A549 (cell line): ENCODE measurements around the gene RIPK4. TPM values are rescaled to one million over a fixed set of nuclear protein-coding genes. Genes with fewer than 3 reads are reported as not detected.

Source experiments
- ATAC-seq, 2 experiments: fragments of 200-7000 bp in 1 of 2; fragments of >200 bp in 1 of 2; cut with Nextera tagmentation in 1 of 2; cut with Tn5 transposase in 1 of 2; 3 replicates each; pipeline versions ENCODE4 v1.8.0 to v1.9.1; 2018 to 2020; ENCODE audit warnings: mild to moderate bottlenecking in 1 of 2, moderate library complexity in 1 of 2
- CTCF ChIA-PET: fragments of 300-600 bp; sonication (Branson Sonifier 250); formaldehyde crosslinking; extraction: SDS; loops from one replicate; lab custom pipeline; 2021; ENCODE audit warnings: antibody characterized with exemption, inconsistent platforms; lab: Yijun Ruan, JAX
- POLR2A ChIA-PET: fragments of 350-600 bp; formaldehyde crosslinking; extraction: SDS; loops from one replicate; lab custom pipeline; 2021; ENCODE audit warnings: antibody characterized with exemption, inconsistent platforms; lab: Yijun Ruan, JAX
- DNase-seq, 2 experiments: peaks; one replicate each; pipeline versions ENCODE4 v3.0.0 to v3.0.0-alpha.2; 2011 to 2016; ENCODE audit warnings: low read depth in 1 of 2, low spot score in 1 of 2
- FAIRE-seq: peaks from 2 replicates; lab custom pipeline; 2011; peaks lifted over from hg19 to GRCh38; lab: Jason Lieb, UNC
- H3K27ac ChIP-seq, 2 experiments: fragments of >200 bp; sonication (Bioruptor Twin); formaldehyde crosslinking; 3 replicates each; pipeline ENCODE4 v1.5.1; 2016 to 2017
- H3K4me1 ChIP-seq: fragments of >200 bp; sonication (Bioruptor Twin); formaldehyde crosslinking; 3 replicates; pipeline ENCODE4 v1.6.1; 2016
- H3K4me2 ChIP-seq: fragments of >200 bp; sonication (Bioruptor Twin); formaldehyde crosslinking; 3 replicates; pipeline ENCODE4 v1.6.1; 2016
- H3K4me3 ChIP-seq: fragments of >200 bp; sonication (Bioruptor Twin); formaldehyde crosslinking; 3 replicates; pipeline ENCODE4 v1.5.1; 2016
- H3K9me3 ChIP-seq: fragments of >200 bp; sonication (Bioruptor Twin); formaldehyde crosslinking; 3 replicates; pipeline ENCODE4 v1.6.1; 2016
- CHD2 ChIP-seq: fragments of 150-350 bp; IDR thresholded peaks from 2 replicates; pipeline ENCODE4 v1.6.1; 2014; ENCODE audit warnings: low read length; ENCODE audit not compliant: partially characterized antibody
- CHD4 ChIP-seq: fragments of 200-600 bp; sonication (generic); IDR thresholded peaks from 2 replicates; pipeline ENCODE4 v1.6.1; 2016; ENCODE audit warnings: antibody characterized with exemption, mild to moderate bottlenecking, borderline replicate concordance
- EHF ChIP-seq: fragments of 250-450 bp; sonication (Bioruptor Pico); IDR thresholded peaks from 2 replicates; pipeline ENCODE4 v1.5.0; 2020; ENCODE audit warnings: mild to moderate bottlenecking
- EP300 ChIP-seq, 2 experiments: fragments of >200 bp; sonication (Bioruptor Twin); formaldehyde crosslinking; IDR thresholded peaks; 2 replicates in 1 of 2; 3 replicates in 1 of 2; pipeline ENCODE4 v1.6.1; 2016 to 2017
- FOSL2 ChIP-seq, 2 experiments: fragments of 450-650 bp in 1 of 2; fragments of >200 bp in 1 of 2; sonication (Bioruptor Twin) in 1 of 2; formaldehyde crosslinking; IDR thresholded peaks; 2 replicates each; pipeline versions ENCODE4 v1.5.0 to v1.6.1; 2016 to 2020; ENCODE audit warnings: mild to moderate bottlenecking in 1 of 2, moderate library complexity in 1 of 2
- HDAC2 ChIP-seq: fragments of 200-600 bp; sonication (generic); IDR thresholded peaks from 2 replicates; pipeline ENCODE4 v1.6.1; 2016
- HMGXB4 ChIP-seq: fragments of 250-450 bp; sonication (Bioruptor Pico); IDR thresholded peaks from 2 replicates; pipeline ENCODE4 v1.5.0; 2021; ENCODE audit warnings: mild to moderate bottlenecking, moderate library complexity, borderline replicate concordance
- JUN ChIP-seq, 2 experiments: fragments of >200 bp; sonication (Bioruptor Twin); formaldehyde crosslinking; IDR thresholded peaks; 2 replicates in 1 of 2; 3 replicates in 1 of 2; pipeline ENCODE4 v1.6.1; 2016 to 2017
- KDM5A ChIP-seq: fragments of 200-600 bp; sonication (generic); IDR thresholded peaks from 2 replicates; pipeline ENCODE4 v1.6.1; 2016; ENCODE audit warnings: antibody characterized with exemption, mild to moderate bottlenecking
- MAFK ChIP-seq: fragments of 450-650 bp; IDR thresholded peaks from 2 replicates; pipeline ENCODE4 v1.6.1; 2014; ENCODE audit not compliant: partially characterized antibody
- MAZ ChIP-seq: fragments of 150-350 bp; IDR thresholded peaks from 2 replicates; pipeline ENCODE4 v1.6.1; 2014; ENCODE audit warnings: antibody characterized with exemption, low read depth, low read length, borderline replicate concordance
- NR3C1 ChIP-seq: fragments of >200 bp; sonication (Bioruptor Twin); formaldehyde crosslinking; IDR thresholded peaks from 3 replicates; pipeline ENCODE4 v1.6.1; 2017
- PBX3 ChIP-seq: IDR thresholded peaks from 2 replicates; pipeline ENCODE4 v1.6.1; 2012
- POLR2AphosphoS2 ChIP-seq: conservative IDR thresholded peaks from 2 replicates; pipeline ENCODE4 v1.6.1; 2012; ENCODE audit warnings: low read length, improper control_type of control experiment, inconsistent platforms
- RCOR1 ChIP-seq: fragments of 150-350 bp; IDR thresholded peaks from 2 replicates; pipeline ENCODE4 v1.6.1; 2014; ENCODE audit warnings: antibody characterized with exemption, low read length, low read depth
- TFCP2L1 ChIP-seq: fragments of 250-450 bp; sonication (Bioruptor Pico); IDR thresholded peaks from 2 replicates; pipeline ENCODE4 v1.5.0; 2021; ENCODE audit warnings: mild to moderate bottlenecking
- ZNF302 ChIP-seq: fragments of 250-450 bp; sonication (Bioruptor Pico); IDR thresholded peaks from 2 replicates; pipeline ENCODE4 v1.9.0; 2021; ENCODE audit warnings: inconsistent platforms, mild to moderate bottlenecking, moderate library complexity
- WGBS: methylation state at CpG from one replicate; pipeline ENCODE4 v1.1.6; 2017; ENCODE audit errors: missing lambda C conversion rate; 5-methylcytosine and 5-hydroxymethylcytosine counted together
- polyA plus RNA-seq, 4 experiments: library from polyadenylated mRNA; depleted of rRNA in 3 of 4; stranded (reverse); fragments of >200 nt; fragmentation: RNase III in 1 of 4; extraction: RNeasy Plus Mini Kit Qiagen cat#74134 plus additional on column Dnase treatment in 1 of 4; gene quantifications; 2 replicates in 3 of 4; 3 replicates in 1 of 4; pipeline ENCODE4 v1.2.3, GENCODE V29; 2011 to 2017
- TF ChIP-seq, protein P1 (sequence below): fragments of 250-450 bp; sonication (Bioruptor Pico); IDR thresholded peaks from 2 replicates; pipeline ENCODE4 v1.5.0; 2020; ENCODE audit warnings: low read depth, mild to moderate bottlenecking, moderate library complexity
- TF ChIP-seq, protein P2 (sequence below): fragments of >200 bp; sonication (Bioruptor Twin); formaldehyde crosslinking; IDR thresholded peaks from 3 replicates; pipeline ENCODE4 v1.6.1; 2016
- TF ChIP-seq, protein P3 (sequence below): IDR thresholded peaks from 2 replicates; pipeline ENCODE4 v1.6.1; 2012; ENCODE audit warnings: low read depth, borderline replicate concordance

Gene RIPK4
- polyA plus RNA-seq, 2 of the 4 experiments (the other 2 are of a cell fraction): 3.0 to 5.7 TPM

GRCh38 chr21:41745026-41745820, 21.6 kb downstream of the RIPK4 start:
- Histone ChIP-seq H3K4me1 (peaks cover 5% of the 10 kb centered on the region), H3K4me3 (no peak overlapping the region), H3K9me3 (no peaks in the 10 kb centered on the region), H3K27ac (no peak overlapping the region), H3K4me2 (no peak overlapping the region)
- no peak for DNase-seq
- ATAC-seq: no peak
- WGBS: 97% methylated on average over 18 of the region's 25 CpGs
- ChIA-PET POLR2A (interaction anchor here (1.5 kb wide), 1 partner anchor 66 kb away, joined by 3 read pairs; no protein-coding TSS in a partner anchor), CTCF (interaction anchor here (1.4 to 1.5 kb wide), 2 partner anchors 16 to 133 kb away, joined by 3 to 5 read pairs; no protein-coding TSS in a partner anchor)
- FAIRE-seq: no peak
- no peak for TF ChIP-seq CHD4
- TF ChIP-seq KDM5A: no peak
- TF ChIP-seq MAFK: no peak
- no peak for TF ChIP-seq FOSL2 (IDR thresholded peaks at IDR 0.05)
- TF ChIP-seq FOSL2 (CRISPR knock-in tag; IDR thresholded peaks at IDR 0.05): no peak
- TF ChIP-seq PBX3: no peak
- TF ChIP-seq EHF (CRISPR knock-in tag): no peak
- TF ChIP-seq EP300 (IDR thresholded peaks at IDR 0.05): no peak
- TF ChIP-seq MAZ: no peak
- no peak for TF ChIP-seq HMGXB4
- TF ChIP-seq POLR2AphosphoS2: no peak
- TF ChIP-seq TFCP2L1 (CRISPR knock-in tag): no peak
- no peak for TF ChIP-seq RCOR1
- TF ChIP-seq NR3C1: no peak
- TF ChIP-seq, protein P1, sequence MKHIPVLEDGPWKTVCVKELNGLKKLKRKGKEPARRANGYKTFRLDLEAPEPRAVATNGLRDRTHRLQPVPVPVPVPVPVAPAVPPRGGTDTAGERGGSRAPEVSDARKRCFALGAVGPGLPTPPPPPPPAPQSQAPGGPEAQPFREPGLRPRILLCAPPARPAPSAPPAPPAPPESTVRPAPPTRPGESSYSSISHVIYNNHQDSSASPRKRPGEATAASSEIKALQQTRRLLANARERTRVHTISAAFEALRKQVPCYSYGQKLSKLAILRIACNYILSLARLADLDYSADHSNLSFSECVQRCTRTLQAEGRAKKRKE (CRISPR knock-in tag): no peak
- no peak for TF ChIP-seq ZNF302
- TF ChIP-seq JUN (IDR thresholded peaks at IDR 0.05): no peak
- TF ChIP-seq, protein P2, sequence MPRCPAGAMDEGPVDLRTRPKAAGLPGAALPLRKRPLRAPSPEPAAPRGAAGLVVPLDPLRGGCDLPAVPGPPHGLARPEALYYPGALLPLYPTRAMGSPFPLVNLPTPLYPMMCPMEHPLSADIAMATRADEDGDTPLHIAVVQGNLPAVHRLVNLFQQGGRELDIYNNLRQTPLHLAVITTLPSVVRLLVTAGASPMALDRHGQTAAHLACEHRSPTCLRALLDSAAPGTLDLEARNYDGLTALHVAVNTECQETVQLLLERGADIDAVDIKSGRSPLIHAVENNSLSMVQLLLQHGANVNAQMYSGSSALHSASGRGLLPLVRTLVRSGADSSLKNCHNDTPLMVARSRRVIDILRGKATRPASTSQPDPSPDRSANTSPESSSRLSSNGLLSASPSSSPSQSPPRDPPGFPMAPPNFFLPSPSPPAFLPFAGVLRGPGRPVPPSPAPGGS: no peak
- no peak for TF ChIP-seq HDAC2
- TF ChIP-seq, protein P3, sequence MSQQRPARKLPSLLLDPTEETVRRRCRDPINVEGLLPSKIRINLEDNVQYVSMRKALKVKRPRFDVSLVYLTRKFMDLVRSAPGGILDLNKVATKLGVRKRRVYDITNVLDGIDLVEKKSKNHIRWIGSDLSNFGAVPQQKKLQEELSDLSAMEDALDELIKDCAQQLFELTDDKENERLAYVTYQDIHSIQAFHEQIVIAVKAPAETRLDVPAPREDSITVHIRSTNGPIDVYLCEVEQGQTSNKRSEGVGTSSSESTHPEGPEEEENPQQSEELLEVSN: no peak
- no peak for TF ChIP-seq CHD2
